Thyroid gland (tissue), 4 donors: ENCODE results near the gene BTBD7.

ENCODE experiments used
- CTCF ChIP-seq, 6 experiments: fragments of 200-600 bp in 3 of 6; fragments of 450-650 bp in 3 of 6; sonication (generic) in 3 of 6; IDR thresholded peaks; one replicate each; pipeline ENCODE4 v1.5.1; 2016 to 2019; ENCODE audit warnings: antibody characterized with exemption in 6 of 6, mild to moderate bottlenecking in 2 of 6, inconsistent platforms in 1 of 6, moderate library complexity in 1 of 6
- POLR2A ChIP-seq, 2 donors: fragments of 450-650 bp; IDR thresholded peaks; one replicate each; pipeline ENCODE4 v1.6.1; 2017; ENCODE audit warnings: antibody characterized with exemption in 2 of 2, mild to moderate bottlenecking in 2 of 2, moderate library complexity in 1 of 2

DNA sequence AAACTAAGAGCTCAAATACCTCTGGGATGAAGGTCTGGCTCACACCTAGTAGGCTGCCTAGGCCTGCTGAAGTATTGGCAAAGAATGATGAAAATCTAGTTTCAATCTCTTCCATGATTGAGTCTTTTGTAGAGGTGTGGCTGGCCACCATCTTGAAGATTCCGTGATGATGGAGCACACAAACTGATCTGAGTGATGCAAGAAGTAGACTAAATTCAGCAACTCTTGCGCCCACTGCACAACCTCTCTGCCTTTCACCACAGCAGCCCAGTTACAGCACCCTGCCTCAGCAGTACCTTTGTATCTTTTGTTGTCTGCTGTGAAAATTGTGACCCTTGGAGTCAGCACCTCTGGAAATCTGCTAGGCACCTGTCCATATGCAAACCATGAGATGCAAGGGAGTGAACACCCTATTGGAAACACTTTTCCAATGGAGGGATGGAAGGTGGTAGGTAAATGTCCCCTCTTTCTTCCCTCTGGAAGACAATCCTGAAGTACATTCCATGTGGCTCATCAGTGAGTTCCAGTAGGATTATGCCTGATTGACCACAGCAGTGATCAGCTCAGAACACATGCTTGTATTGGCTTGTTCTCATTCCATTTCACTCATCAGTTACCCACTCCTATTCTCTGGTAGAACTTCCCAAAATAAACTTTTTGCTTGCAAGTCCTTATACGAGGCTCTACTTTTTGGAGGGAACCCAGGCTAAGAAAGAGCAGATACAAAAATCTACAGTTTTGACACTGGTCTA is 58.6 kb downstream of the BTBD7 start:
- TF ChIP-seq POLR2A (IDR thresholded peaks at IDR 0.05) (no peak), CTCF (IDR thresholded peaks at IDR 0.05) (no peak)
